Stimulated activated CD4-positive, alpha-beta T cell treated with anti-CD3 and anti-CD28 coated beads, TNF-alpha, amount 100 ng/mL, for 48 hours (primary cell): ENCODE data around the gene CDK19.
"Not testable (repeated sequence)": the region's sequence is repeated elsewhere in the genome, so short reads cannot be mapped to it uniquely, and the experiment has no call there.

Experiments
- DNase-seq, 3 donors: peaks; one replicate each; pipeline ENCODE4 v3.0.0-alpha.2; 2020; ENCODE audit warnings: low read depth in 3 of 3

Gene CDK19

DNA sequence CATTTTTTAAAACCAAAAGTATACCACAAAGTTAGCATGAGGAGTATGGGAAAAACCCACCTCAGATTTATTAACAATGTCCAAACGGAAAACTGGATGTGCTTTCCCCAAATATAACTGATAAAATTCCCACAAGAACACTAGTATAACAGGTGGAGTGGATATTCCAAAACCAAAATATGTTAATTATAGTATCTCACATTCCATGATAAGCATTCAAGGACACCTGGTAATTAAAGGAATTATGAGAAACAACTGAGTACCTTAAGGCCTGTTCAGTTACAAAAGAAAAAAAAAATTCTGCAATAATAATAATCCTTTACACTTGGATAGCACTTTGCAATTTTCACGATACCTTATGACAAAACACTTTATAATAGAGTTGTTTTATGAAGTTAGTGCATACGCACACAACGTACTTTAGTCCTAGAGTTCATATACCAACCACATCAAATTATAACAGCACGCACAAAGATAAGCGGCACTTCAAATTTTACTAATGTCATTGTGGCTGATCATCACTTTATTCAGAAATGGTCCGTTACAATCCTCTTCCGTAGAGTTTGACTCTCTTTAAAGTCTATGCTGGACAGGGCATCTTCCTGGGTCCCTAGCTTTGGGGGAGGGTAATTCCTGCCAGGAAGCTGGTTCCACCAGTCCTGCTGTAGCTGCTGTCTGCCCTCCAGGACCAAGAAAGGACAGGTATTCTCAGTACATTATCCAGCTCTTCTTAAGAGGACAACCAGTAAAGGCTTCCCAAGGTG lies 1.7 kb downstream of the CDK19 start:
- DNase-seq = no peak

DNA sequence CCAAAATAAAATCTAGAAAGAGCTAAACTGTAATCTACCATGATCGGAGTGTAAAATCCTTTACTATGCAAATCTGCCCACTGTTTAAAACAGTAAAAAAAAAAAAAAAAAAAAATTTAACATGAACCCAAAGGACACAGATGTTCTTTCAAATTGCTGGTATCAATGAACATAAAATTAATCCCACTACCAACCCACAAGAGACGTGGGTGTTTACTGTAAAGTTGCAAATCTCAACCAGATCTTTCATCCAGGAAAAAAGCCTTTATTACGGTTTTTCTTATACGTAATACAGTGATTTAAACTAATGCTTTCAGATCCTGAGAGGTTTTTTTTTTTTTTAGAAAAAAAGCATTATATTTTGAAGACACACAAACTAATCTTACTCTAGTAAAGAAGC lies 2.5 kb downstream of the CDK19 start:
- no peak for DNase-seq

DNA sequence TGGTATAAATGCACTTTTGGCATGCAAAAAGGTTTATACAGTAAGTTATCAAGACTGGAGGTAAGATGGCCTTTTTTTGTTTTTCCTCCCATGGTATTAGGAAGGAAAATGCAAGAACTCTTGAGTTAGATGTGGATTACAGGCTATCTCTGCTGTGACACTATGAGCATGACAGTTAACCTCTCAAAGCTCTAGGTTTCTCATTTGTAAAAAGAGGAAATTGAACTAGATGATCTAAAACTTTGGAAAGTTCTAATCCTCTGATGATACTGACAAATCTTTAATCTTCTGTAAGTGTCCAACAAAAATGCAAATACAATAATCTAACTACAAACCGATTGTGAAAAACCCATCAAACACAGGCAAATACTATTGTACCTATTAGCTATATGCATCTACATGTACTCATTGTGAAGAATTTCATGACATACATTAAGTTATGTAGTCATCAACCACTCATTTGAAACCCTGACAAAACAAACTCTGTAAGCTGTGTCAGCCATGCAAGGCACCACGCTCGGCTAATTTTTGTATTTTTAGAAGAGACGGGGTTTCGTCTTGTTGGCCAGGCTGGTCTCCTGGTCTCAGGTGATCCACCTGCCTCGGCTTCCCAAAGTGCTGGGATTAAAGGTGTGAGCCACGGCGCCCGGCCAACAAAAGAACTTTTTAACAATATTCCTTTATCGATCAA lies 4.2 kb downstream of the CDK19 start:
- no peak for DNase-seq

DNA sequence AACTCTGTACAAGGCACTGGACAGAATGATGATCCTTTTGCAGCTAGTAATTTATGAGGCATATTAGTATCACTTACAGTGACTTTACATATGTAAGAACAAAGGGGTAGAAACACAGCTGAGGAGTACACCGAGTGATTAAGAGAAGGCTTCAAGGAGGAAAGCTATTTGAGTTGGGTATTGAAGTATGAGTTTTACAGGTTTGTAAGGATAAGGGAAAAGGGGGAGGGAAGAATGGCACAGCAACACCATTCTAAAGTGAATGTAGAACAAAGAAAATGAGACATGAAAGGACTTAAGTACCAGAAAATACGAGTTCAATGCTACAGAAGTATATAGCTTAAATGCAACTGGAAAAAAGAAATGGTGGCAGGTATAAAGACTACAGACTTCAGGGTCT lies 5.5 kb downstream of the CDK19 start:
- DNase-seq = no peak

DNA sequence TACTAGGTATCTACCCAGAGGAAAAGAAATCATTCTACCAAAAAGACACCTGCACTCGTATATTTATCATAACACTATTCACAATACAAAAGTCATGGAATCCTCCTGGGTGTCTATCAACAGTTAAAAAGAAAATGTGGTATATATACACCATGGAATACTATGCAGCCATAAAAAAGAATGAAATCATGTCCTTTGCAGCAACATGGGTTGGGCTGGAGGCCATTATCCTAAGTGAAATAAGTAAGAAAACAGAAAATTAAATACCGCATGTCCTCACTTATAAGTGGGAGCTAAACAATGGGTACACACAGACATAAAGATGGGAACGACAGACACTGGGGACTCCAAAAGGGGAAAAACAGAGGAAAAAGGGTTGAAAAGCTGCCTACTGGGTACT lies 13.1 kb downstream of the CDK19 start:
- not testable (repeated sequence) for DNase-seq

DNA sequence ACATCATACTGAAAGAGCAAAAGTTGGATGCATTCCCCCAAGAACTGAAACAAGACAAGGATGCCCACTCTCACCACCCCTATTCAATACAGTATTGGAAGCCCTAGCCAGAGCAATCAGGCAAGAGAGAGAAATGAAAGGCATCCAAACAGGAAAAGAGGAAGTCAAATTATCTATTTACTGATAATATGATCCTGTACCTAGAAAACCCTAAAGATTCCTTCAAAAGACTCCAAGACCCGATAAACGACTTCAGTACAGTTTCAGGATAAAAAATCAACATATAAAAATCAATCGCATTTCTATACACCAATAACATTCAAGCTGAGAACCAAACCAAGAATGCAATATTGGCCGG lies 14.5 kb downstream of the CDK19 start:
- no peak for DNase-seq

DNA sequence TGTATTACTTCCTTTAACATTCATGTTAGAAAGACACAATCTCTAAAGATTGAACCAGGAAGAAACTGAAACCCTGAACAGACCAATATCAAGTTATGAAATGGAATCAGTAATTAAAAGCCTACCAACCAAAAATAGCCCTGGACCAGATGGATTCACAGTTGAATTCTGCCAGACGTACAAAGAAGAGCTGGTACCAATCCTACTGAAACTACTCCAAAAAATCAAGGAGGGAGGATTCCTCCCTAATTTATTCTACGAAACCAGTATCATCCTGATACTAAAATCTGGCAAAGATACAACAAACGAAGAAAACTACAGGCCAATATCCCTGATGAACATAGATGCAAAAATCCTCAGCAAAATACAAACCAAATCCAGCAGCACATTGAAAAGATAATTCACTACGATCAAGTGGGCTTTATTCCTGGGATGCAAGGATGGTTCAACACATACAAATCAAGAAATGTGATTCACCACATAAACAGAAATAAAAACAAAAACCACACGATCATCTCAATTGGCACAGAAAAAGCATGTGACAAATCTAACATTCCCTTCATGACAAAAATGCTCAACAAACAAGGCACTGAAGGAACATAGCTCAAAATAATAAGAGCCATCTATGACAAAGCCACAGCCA lies 15.0 kb downstream of the CDK19 start:
- no peak for DNase-seq

DNA sequence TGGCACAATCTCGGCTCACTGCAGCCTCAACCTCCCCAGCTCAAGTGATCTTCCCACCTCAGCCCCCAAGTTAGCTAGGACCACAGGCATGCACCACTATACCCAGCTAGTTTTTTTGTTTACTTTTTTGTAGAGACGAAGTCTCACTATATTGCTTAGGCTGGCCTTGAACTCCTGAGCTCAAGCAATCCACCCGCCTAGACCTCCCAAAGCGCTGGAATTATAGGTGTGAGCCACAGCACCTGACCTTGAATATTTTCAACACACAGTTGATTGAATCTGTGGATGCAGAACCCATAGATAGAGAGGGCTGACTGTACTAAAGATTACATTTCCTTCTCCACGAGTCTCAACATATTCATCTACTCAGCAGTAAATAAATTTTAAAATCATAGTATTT lies 15.6 kb downstream of the CDK19 start:
- no peak for DNase-seq

DNA sequence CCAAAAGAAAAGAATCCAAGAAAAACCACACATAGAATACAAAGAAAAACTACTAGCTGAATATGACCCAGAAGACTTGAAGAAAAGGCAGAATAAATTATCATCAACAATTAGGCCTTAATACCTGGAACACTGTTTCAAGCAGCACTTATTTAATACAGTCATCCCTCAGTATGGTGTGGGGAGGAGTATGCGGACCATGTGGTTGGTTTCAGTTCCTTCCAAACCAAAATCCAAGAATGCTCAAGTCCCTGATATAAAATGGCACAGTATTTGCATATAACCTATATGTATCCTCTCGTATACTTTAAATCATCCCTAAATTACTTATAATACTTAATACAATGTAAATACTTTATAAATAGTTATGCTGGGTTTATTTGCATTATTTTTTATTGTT lies 16.1 kb downstream of the CDK19 start:
- no peak for DNase-seq

DNA sequence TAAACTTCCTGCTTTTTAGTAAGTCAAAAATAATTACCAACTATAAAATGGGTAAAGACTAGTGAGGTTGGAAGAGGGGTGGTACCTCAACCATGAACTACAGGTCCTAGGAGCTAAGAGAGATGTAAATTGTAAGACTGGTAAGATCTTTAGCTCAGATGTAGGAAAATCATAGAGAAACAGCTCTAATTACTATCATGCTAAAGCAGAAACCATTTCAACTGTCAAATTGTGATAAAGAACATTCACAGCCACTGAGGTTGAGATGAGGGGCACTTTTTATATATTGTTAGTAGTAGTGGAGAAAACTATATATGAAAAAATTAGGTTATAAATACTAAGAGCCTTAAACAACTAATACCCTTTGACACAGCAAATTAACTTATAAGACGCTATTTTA lies 20.0 kb downstream of the CDK19 start:
- DNase-seq = no peak

DNA sequence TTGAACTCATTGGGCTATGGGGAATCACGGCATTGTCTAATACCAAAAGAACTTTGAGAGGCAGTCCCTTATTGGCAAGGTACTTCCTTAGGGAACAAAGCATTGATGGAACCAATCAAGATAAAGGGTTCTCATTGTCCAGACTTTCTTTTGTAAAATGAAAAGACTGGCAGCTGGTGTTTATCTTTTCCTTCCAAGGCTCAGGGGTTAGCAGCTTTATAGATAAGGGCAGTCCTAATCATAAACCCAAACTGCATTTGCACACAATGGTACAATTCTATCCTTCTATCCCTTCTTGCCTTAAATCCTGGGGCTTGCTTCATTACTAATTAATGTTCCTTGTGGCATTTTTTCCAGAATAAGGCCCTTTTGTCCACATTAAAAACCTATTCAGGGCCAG lies 28.6 kb downstream of the CDK19 start:
- DNase-seq = no peak

DNA sequence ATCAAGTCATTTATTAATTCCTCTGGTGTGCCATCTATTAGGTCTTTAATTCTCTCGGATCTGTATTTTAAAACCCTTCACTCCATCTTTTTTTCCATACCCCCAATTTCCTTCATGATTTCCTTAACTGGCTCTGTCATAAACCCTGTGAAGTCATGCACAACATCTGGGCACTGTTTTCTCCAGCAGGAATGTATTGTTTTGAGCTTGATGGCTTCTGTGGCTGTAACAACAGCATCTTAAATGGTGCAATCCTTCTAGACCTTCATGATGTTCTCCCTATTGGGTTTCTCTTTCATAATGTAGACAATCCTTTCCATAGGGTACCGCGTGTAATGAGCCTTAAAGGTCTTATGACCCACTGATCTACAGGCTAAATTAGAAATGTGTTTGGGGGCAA lies 29.0 kb downstream of the CDK19 start:
- no peak for DNase-seq

DNA sequence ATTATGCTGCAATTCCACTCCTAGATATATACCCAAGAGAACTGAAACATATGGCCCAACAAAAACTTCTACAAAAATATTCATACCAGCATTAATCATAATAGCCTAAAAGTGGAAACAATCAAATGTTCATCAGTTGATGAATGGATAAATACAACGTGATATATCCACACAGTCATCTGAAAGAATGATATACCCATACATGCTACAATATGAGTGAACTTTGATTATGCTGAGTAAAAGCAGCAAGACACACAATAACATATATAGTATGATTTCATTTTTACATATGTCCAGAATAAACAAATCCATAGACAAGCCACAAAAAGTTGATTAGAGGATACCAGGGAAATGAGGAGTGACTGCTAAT lies 30.7 kb downstream of the CDK19 start:
- DNase-seq = no peak

DNA sequence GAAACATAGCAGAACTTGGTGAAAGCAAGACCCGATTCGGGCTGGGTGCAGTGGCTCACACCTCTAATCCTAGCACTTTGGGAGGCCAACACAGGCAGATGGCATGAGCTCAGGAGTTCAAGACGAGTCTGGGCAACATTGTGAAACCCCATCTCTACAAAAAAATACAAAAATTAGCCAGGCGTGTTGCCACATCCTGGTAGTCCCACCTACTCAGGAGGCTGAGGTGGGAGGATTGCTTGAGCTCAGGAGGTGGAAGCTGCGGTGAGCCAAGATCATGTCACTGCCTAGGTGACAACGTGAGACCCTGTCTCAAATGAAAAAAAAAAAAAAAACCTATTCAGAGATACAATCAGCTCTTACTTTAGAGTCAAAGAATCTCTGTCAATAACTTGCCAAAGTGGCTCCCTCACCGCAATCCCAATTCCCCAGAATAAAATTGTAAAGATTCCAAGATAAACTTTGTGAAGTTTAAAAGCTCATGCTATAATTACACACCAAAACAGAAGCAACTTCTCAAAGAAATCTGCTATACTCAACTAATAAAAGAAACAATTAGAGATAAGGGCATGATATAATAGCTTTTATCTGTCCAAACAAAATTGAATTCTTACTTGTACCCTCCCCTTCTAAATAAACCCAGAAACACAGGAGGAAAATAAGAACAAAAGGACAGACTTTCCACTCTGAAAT lies 33.6 kb downstream of the CDK19 start:
- DNase-seq = no peak

DNA sequence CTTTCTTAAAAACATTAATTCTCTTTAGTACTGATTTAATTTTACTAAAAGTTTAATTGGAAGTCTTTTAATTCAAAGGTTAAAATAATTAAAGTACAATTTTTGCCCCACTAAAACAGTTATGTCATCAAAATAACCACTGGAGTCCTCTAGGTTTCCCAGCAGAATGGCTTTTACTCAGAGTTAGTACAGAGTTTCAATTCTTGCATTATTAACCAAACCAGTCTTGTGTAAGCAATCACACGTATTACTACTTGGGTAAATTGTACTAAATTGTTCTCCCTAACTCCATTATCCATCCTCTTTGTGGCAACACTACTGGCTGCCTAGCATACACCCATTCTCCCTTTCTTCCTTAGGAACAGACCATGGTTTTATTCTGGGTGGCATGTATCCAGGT lies 36.9 kb downstream of the CDK19 start:
- no peak for DNase-seq

DNA sequence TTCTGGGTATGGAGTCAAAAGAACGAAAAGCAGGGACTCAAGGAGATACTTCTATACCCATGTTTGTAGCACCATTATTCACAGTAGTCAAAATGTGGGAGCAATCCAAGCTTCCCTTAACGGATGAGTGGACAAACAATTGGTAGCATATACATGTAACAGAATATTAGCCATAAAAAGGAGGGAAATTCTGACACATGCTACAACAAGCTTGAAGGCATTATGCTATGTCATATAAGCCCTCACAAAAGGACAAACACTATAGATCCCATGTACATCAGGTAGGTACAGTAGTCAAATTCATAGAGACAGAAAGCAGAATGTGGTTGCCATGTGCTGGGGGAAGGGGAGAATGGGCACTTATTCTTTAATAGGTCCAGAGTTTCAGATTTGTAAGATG lies 37.6 kb downstream of the CDK19 start:
- DNase-seq = no peak

DNA sequence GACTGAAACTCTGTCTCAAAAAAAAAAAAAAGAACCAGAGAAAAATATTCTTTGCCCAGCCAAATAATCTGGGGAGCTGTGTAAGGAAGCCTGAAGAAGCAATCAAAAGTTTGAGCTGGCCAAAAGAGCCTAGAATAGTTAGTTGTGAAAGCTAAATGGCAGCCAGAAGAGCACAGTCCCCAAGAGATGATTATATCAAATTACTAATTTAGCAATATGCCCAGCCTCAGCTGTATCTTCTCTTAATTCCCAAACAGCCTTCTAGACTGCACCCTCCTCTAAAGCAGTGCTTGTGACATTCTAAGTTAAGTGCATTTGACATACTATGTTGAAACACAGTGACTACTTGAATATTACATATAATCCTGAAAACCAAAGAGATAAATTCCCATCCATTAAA lies 38.9 kb downstream of the CDK19 start:
- DNase-seq = no peak

DNA sequence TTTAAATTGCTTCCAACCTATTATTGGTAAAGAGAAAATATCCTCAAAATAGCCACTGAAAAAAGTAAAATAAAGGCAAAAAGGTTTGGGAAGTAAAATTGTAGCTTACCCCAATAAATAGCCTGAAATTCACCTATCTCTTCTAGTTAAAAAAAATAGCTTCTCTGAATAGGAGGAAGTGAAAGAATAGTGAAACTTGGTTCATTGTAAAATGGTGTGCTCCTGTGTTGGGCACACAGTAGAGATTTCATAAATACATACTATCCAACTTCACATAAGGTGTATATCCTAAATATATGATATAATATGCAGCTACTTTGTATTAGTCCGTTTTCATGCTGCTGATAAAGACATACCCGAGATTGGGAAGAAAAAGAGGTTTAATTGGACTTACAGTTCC lies 45.3 kb downstream of the CDK19 start:
- no peak for DNase-seq

DNA sequence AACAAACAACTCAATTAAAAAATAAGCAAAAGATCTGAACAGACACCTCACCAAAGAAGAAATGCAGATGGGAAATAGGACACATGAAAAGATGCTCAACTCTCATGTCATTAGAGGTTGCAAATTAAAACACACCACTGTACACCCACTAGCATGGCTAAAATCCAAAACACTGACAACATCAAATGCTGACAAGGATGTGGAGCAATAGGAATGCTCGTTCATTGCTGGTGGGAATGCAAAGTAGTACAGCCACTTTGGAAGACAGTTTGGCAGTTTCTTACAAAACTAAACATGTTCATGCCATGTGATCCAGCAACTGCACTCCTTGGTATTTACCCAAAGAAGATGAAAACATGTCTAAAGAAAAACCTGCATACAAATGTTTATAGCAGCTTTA lies 47.2 kb downstream of the CDK19 start:
- no peak for DNase-seq

DNA sequence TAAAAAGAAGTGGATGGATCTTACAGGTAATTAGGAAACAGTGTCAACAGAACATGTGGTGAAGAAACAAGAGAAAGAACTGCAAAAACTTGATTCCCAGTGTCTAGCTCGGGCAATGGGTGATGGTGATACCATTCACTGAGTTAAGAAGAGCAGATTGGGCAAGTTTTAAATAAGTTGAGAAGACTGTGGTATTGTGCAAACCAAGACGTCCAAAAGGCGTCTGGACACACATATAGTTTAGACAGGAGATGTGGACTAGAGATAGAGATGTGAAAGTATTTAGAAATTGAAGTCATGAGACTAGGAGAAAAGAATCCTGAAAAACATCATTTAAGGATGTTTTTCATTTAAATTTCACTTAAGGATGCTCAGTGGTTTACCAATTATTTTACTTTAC lies 53.9 kb downstream of the CDK19 start:
- no peak for DNase-seq

DNA sequence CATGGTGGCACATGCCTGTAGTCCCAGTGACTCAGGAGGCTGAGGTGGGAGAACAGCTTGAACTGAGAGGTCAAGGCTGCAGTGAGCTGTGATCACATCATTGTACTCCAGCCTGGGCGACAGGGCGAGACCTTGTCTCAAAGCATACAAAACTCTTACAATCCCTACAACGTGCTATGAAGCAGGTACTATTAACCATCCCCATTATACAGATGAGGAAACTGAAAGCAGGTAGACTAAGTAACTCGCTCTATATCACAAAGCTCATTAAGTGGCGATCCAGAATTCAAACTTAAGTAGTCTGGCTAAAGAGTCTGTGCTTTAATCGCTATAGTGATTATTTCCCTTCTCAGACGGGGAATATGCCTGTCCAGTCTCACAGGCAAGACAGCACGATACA lies 54.7 kb downstream of the CDK19 start:
- no peak for DNase-seq

DNA sequence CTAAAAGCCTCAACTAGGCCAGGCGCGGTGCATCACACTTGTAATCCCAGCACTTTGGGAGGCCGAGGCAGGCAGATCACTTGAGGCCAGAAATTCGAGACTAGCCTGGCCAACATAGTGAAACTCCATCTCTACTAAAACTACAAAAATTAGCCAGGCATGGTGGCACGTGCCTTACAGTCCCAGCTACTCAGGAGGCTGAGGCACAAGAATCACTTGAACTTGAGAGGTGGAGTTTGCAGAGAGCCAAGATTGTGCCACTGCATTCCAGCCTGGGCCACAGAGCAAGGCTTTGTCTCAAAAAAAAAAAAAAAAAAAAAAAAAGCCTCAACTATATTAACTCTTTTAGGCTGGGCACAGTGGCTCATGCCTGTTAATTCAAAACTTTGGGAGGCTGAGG lies 55.2 kb downstream of the CDK19 start:
- not testable (repeated sequence) for DNase-seq

DNA sequence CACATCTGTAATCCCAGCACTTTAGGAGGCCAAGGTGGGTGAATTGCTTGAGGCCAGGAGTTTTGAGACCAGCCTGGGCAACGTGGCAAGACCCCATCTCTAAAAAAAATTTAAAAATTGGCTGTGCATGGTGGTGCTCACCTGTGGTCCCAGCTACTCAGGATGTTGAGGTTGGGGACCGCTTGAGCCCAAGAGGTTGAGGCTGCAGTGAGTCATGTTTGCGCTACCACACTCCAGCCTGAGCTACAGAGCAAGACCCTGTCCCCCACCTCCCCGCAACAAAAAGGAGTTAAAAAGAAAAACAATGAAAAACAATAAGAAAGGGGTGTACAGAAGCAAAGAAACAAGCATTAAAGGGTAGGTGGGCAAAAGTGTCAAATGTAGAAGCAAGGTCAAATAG lies 57.3 kb downstream of the CDK19 start:
- no peak for DNase-seq
